ENCODE data around the gene RBP2.
"Not testable (repeated sequence)": the region's sequence is repeated elsewhere in the genome, so short reads cannot be mapped to it uniquely, and the experiment has no call there.

The RBP2 gene

DNA sequence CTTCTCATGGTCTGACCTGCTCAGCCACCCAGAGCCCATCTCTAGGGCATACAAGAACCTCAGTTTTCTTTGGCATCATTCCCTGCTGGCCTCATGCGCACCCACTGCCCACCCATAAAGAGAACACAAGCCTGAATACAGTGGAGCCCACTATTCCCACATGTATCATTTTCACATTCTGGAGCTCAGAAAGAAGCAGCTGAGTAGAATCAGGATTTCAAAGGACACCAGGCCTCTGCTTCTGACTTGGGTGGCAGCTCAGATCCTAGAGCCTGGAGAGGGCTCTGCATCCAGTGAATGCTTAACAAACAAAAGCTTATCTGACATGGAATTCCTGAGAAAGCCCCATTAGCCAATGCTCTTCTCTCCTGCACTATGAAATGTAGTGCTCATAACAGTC is 34.7 kb downstream of the RBP2 start:
- no peak for DNase-seq (ENCODE audit: low spot score)

DNA sequence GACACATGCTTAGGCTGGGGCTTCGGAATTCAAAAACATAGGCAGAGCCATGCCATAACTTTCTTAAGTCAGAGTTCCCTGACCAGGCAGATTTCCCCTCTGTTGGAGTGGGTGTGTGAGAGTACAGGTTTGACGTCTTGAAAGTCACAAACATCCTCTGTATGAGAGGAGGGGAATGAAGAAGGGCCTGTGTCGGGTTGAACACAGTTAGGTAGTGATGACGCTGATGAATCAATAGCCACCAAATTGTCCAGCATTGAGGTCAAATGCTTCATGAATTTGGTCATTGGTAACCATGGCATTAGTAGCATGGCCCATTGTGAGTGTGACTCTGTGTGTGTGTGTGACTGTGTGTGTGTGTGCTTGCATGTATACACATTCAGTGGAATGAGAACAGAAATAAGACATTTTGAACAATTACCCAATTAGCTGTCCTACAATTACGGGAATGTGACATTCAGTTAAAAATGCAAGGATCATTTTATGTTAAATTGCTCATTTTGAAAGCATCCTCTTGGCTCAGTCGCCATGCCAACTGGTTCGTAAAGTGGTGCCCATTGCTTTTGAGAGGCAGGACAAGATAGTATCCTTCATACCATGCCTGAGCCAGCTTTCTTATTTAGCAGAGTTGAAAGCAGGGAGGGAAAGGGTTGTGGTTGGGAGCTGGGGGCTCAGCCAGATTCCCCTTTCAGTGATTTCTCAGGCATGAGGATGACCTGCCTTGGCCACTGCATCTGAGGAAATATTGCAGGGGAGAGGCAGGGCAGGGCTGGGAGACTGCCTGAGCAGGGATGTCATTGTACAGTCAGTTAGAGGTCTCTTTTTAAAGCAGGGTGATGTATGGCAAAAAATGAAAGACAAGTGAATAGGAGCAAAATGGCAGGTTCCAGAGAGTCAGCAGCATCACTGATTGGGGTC is 35.4 kb downstream of the RBP2 start:
- DNase-seq (ENCODE audit: low spot score), result no peak

DNA sequence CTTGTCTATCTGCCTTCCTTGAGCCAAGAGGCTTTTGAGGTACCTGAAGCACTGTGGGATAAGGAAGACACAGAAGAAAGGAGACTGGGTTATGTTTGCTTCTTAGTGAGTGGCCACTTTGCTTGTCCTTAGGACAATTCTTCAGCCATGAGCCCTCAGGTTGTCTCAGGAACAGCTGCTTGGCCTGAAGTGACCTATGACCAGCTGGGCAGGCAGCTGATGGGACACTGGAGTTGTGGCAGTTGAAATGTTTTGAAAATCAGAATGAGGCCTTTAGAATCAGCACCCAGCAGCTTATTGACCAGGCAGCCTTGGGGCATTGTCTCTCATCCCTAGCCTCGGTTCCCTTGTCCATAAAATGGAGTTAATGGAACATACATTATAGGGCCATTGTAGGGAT is 37.0 kb downstream of the RBP2 start:
- no peak for DNase-seq (ENCODE audit: low spot score)

DNA sequence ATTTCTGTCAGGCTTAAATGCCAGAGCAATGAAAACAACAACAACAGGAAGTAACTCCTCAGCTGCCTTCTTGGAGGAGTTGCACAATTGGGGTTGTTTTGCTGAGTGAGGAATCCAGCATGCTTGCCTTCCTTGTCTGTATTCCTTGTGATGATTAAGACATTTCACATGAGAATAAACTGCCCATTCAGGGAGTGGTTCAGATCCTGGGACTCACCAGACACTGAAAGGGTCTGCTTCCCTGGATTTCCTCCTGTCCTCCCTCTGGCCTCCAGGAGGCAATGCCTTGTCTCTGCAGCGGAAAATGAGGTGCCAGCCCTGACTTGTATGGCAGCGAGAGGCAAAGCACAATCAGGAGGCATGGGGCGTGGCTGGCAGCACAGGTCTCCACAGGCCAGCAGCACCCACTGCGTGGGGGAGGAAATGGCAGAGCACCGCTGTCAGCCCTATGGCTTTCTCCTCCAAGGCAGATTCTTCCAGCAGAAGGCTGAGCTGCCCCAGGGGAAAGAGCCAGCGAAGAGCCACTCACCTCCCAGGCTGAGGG is 41.5 kb downstream of the RBP2 start:
- DNase-seq (ENCODE audit: low spot score), result peak; percentile 66

DNA sequence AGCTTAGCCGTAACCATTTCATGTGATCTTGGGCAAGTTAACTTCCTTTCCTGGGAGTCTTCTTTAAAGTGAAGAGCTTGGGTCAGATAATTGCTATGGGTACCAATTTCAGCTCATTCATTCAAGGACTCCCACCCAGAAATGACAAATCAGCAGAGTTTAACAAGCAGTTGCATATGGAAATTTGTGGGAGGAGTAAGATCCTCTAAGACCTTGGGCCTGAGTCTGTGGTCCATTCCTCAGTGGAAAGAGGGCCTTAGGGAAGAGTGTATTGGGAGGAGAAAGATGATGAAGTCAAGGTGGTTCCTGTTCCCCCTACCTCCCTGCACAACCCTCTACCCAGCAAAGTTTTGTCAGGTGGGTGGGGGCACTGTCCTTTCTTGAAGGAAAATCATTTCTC is 42.1 kb downstream of the RBP2 start:
- no peak for DNase-seq (ENCODE audit: low spot score)

DNA sequence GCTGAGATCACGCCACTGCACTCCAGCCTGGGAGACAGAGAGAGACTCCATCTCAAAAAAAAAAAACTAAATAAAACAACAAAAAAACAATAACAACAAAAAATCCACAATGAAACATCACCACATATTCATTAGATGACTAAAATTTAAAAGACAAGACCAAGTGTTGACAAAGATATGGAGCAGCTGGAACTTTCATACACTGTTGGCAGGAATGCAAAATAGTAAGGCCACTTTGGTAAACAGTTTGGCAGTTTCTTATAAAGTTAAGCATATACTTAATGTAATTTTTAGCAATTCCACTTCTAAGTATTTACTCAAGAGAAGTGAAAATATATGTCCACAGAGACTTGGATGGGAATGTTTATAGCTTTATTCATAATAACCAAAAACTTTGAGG is 43.2 kb downstream of the RBP2 start:
- DNase-seq (ENCODE audit: low spot score), result no peak

DNA sequence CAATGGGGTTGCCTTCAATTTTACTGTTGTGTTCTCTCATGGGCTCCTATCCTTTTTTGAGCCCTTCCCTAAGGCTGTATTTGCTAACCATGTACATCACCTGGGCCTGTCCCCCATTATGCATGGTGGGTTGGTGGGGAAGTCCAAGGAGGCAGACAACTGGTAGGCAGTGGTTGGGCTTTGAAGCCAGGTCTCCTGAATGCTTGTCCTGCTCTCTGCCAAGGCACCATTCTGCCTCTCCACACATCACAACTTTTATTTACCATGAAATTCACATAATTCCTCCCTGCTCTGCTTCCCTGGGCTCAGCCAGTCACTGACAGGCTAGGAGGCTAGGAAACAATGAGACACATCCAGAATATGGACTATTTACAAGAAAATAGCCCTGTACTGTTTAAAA is 45.8 kb downstream of the RBP2 start:
- no peak for DNase-seq (ENCODE audit: low spot score)

DNA sequence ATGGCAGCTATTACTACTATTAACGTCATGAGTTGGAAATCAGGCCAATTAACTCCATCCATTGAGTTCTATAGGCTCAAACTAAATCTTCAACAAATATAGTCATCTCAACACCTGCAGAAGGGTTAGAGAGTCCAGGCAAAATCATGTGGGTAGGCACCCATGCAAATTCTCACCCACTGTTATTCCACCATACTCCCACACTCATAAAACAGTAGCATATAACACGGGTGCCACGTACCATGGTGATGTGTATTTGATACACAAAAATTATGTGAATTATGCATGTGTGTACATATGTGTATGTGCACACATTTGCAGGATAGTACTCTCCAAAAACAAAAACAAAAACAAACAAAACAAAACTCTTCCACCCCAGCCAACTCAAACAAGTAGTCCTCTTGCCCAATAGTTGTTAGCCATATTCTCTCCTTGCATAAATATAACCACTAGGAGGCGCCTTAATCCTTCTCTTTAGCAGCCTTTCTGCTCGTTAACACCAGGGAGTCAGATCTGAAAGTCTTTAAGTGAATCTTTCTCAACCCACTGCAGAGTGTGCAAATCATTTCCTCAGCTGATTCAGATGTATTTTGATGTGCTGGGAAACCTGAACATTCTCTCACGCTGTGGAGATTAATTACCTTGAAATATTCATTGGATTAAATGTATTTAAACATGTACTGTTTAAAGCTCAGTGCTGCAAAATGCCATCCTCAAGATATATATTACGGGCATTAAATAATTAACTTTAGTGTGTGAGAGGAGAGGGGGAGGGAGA is 48.8 kb downstream of the RBP2 start:
- peak; percentile 82 for DNase-seq (ENCODE audit: low spot score)

DNA sequence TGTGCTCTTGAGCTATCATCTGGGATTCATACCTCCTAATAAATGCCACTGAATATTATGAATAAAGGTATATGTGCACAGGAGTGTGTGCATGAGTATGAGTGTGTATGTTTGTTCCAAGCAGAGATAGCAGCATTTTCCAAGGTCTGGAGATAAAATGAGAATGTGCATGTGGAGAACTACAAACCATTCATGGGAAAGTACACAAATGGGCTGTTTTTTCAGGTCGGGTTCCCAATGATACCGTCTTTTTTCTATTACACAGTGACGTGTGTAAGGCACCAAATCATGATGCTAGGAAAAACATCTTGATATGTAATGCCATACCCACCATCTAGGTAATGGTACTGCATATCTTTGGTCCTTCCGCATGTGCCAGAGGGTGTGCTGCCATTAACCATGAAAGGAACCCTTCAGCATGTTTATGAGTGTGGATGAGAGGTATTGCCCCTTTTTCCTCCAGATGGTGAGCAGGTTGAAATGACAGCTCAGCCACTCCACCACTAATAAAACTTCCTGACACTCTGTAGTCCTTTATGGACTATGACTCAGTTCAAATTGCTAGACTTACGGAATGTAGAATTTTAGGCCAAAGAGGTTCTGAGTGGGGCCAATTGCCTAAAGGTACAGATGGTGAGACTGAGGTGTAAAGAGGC is 50.4 kb downstream of the RBP2 start:
- no peak for DNase-seq (ENCODE audit: low spot score)

DNA sequence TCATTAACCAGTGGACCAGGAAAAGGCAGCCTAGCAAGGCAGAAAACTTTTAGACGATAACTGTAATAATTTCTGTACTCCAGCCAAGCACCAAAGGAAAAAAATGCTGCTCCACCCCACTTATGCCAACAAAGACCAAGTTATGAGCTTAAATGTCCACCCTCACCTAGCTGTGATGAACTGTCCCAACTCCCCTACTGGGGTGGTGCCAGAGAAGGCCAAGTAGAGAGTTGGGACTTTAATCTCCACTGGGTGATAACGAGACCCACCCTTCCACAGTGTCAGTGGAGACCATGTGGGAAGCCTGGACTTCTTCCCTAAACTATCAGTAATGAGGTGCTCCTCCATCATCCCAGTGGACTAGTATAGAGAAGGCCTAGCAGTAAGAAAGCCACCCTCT is 53.1 kb downstream of the RBP2 start:
- no peak for DNase-seq (ENCODE audit: low spot score)

DNA sequence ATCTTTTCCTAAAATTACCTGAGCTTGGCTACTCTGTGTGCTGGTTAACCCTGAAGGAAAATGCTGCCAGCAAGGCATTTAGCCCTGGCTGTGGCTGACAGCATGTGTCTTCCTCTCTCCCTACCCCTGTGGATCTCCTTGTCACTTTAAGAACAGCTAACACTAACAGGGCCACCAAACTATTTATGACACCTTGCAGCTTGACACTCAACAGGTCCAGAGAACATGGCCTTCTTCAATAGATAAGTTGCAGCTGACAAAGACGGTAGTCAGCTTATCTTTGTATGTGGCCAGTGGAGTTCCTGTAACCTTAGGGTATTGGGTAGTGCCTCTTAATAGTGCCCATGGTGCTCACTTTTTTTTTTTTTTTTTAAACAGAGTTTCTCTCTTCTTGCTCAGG is 54.9 kb downstream of the RBP2 start:
- no peak for DNase-seq (ENCODE audit: low spot score)

DNA sequence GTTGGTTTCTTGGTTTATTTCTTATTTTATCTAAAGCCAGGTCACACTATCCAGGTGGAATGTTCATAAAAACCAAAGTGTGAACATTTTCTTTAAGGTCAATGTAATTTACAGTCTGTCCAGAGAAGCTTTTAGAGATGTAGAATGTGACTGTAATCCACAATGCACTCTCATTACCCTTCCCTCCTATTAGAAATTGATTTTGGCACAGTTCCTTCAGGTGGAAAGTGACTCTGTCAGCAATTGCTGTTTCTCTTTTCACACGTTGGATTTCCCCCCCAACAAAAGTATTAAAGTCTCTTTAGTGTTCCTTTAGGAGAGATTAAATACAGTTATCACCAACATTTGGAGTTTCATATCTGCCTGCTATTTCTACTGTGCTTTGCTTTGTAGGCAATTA is 55.3 kb downstream of the RBP2 start:
- no peak for DNase-seq (ENCODE audit: low spot score)

DNA sequence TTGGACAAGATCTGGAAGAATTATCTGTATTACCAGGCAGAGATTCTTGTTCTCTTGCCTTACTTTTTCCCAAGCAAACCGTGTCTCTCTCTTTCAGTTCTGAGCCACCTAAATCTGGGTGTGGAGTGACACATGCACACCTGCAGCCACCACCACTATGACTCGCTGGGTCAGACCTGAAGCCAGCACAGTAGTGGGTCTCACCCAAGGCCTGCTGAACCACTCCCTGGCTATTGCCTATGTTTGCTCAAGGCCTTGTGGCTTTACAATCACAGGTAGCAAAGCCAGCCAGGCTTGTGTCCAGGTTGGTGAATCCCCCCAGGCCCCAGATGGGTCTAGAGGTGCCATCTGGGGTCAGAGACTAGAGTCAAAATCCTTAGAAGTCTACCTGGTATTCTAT is 58.2 kb downstream of the RBP2 start:
- DNase-seq (ENCODE audit: low spot score), result no peak

DNA sequence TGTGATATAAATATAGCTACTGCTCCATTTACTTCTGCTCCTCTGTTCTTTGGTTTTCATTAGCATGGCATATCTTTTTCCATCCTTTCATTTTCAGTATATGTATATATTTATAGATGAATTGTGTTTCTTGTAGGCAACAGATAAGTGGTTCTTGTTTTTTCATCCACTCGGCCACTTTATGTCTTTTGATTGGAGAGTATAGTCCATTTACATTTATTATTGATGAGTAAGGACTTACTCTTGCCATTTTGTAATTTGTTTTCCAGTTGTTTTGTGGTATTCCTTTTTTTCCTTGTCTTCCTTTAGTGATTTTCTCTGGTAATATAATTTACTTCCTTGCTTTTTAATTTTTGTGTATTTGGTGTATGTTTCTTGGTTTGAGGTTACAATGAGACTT is 60.0 kb downstream of the RBP2 start:
- DNase-seq (ENCODE audit: low spot score), result no peak

DNA sequence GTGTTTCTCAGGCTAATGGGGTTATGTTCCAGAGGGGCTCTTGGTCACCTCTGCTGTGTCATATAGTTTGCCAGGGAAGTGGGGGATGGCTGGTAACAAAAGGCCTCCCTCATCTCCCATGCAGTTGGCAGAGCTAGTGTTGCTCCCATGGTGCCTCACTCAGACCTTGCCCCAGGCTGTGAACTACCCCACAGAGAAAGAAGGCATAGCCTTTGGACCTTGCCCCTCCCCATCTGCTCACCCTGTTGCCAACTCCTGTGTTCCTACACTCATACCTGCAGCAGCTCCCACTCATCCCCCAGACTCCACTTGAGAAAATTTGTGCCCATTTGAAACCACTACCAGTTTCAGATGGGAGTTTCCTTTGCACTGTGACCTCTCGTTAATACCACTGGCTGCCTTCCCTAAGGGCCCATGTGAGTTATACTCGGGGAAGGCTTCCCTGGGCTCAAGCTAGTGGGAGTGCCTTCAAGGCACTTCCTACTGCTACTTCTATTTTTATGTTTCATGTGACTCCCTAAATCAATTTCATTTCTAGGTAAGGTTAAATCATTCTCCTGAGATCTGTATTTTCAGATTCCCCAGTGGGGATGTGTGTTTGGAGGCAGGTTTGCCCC is 61.6 kb downstream of the RBP2 start:
- DNase-seq (ENCODE audit: low spot score), result no peak

DNA sequence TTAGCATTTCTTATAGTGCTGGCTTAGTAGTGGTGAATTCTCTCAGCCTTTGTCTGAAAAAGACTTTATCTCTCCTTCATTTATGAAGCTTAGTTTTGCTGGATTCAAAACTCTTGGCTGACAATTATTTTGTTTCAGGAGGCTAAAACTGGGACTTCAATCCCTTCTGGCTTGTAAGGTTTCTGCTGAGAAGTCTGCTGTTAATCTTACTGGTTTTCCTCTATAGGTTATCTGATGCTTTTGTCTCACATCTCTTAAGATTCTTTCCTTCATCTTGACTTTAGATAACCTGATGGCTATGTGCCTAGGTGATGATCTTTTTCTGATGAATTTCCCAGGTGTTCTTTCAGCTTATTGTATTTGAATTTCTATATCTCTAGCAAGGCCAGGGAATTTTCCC is 63.4 kb downstream of the RBP2 start:
- DNase-seq (ENCODE audit: low spot score), result not testable (repeated sequence)

Data from GM03348 (cell line).